ENCODE data around the gene P2RX4. TPM values are rescaled to one million over a fixed set of nuclear protein-coding genes. Genes with fewer than 3 reads are reported as not detected.

The P2RX4 gene
- total RNA-seq, 1 donor from 2014 or later: 26.5 TPM

- TF ChIP-seq POLR2AphosphoS5 (IDR thresholded peaks at IDR 0.05; ENCODE audit: insufficient read depth in 1 of 2, low read depth in 1 of 2): no peak
- TF ChIP-seq POLR2A (IDR thresholded peaks at IDR 0.05): no peak
- no peak for TF ChIP-seq CTCF (IDR thresholded peaks at IDR 0.05)
- Histone ChIP-seq H3K27ac (no peak overlapping the region), H3K4me3 (no peak overlapping the region), H3K9me3 (no peaks in the 10 kb centered on the region), H3K4me1 (peaks cover 6% of the 10 kb centered on the region), H3K36me3 (peaks cover 0 to 5% of the 10 kb centered on the region in 2 donors), H3K27me3 (no peaks in the 10 kb centered on the region)
- intact Hi-C loops (cut with DNase I): no loop called here
- DNase-seq (ENCODE audit: extremely low spot score in 2 of 2): no peak
These were observed 20.8 kb upstream of the P2RX4 start for GRCh38 chr12:121189131-121189530.

GRCh38 chr12:121189619-121190155 is 20.2 kb upstream of the P2RX4 start:
- H3K4me3 ChIP-seq: no peak overlapping the region
- H3K4me1 ChIP-seq: peaks cover 6% of the 10 kb centered on the region
- intact Hi-C loops (cut with DNase I): no loop called here
- no peaks in the 10 kb centered on the region for H3K9me3 ChIP-seq
- no peak overlapping the region for H3K27ac ChIP-seq
- no peak for DNase-seq (ENCODE audit: extremely low spot score in 2 of 2)
- TF ChIP-seq CTCF (IDR thresholded peaks at IDR 0.05) (no peak), POLR2A (IDR thresholded peaks at IDR 0.05) (no peak), POLR2AphosphoS5 (IDR thresholded peaks at IDR 0.05; ENCODE audit: insufficient read depth in 1 of 2, low read depth in 1 of 2) (no peak)
- H3K27me3 ChIP-seq: no peaks in the 10 kb centered on the region
- no peaks in the 10 kb centered on the region for H3K36me3 ChIP-seq

DNA sequence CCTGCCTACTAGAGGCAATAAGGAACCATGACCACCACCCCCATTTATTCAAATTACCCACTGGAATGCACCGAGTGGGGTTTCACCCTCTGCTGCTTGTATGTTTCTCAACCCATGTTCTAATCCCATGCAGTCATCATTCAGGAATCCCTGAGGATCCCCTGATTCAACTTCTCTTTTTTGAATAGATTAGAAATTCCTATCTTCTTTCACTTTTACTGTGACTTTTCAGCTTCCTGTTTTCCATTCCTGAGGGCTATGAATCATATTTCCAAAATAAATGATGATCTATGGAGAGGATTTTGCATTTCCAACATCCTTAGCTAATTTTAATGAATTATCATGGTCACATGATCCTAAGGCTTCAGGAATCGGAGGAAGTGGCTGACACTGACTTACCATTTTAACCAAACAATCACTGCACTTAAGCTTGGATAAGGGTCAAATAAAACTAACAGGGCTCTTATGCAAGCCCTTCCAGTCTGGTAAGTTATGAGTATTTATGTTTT is 19.4 kb upstream of the P2RX4 start:
- Histone ChIP-seq H3K27ac (peak overlapping the region; percentile 15), H3K4me1 (peaks cover 6% of the 10 kb centered on the region), H3K9me3 (no peaks in the 10 kb centered on the region), H3K4me3 (no peak overlapping the region), H3K27me3 (no peaks in the 10 kb centered on the region), H3K36me3 (no peaks in the 10 kb centered on the region)
- TF ChIP-seq POLR2A (IDR thresholded peaks at IDR 0.05) (no peak), POLR2AphosphoS5 (IDR thresholded peaks at IDR 0.05; ENCODE audit: insufficient read depth in 1 of 2, low read depth in 1 of 2) (no peak), CTCF (IDR thresholded peaks at IDR 0.05) (no peak)
- intact Hi-C loops (cut with DNase I): no loop called here
- DNase-seq (ENCODE audit: extremely low spot score in 2 of 2): no peak

DNA sequence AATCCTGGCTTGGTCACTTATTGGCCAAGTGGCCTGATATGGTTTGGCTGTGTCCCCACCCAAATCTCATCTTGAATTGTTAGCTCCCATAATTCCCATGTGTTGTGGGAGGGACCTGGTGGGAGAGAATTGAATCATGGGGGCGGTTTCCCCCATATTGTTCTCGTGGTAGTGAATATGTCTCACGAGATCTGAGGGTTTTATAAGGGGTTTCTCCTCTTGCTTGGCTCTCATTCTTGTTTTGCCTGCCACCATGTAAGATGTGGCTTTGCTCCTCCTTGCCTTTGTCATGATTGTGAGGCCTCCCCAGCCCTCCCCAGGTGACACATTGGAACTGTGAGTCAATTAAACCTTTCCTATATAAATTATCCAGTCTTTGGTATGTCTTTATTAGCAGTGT is 18.8 kb upstream of the P2RX4 start:
- DNase-seq (ENCODE audit: extremely low spot score in 2 of 2): no peak
- Histone ChIP-seq H3K36me3 (no peaks in the 10 kb centered on the region), H3K4me3 (no peak overlapping the region), H3K27ac (peak overlapping the region; percentile 15), H3K9me3 (no peaks in the 10 kb centered on the region), H3K4me1 (peaks cover 6% of the 10 kb centered on the region), H3K27me3 (no peaks in the 10 kb centered on the region)
- intact Hi-C loops (cut with DNase I): no loop called here
- TF ChIP-seq POLR2AphosphoS5 (IDR thresholded peaks at IDR 0.05; ENCODE audit: insufficient read depth in 1 of 2, low read depth in 1 of 2) (no peak), POLR2A (IDR thresholded peaks at IDR 0.05) (no peak), CTCF (IDR thresholded peaks at IDR 0.05) (no peak)

DNA sequence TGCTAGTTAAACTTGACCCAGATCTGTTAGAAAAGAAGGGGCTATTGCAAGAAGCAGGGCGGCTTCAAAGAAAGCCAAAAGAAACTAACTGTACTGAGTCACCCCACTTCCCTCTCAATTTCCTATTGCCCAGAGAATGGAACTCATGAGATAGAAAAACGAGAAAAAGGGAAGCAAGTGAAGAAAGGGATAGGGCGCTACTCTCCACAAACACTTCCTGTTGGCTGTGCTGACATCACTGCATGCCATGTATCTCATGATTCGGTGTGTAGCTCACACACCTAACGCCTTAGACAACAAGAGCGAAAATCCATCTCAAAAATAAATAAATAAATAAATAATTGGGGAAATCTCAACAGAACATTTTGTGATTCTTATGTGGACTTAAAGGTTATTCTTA is 13.0 kb upstream of the P2RX4 start:
- H3K4me1 ChIP-seq: no peaks in the 10 kb centered on the region
- H3K4me3 ChIP-seq: no peak overlapping the region
- no peaks in the 10 kb centered on the region for H3K27me3 ChIP-seq
- H3K27ac ChIP-seq: no peak overlapping the region
- DNase-seq (ENCODE audit: extremely low spot score in 2 of 2): no peak
- H3K9me3 ChIP-seq: no peaks in the 10 kb centered on the region
- TF ChIP-seq CTCF (IDR thresholded peaks at IDR 0.05) (no peak), POLR2AphosphoS5 (IDR thresholded peaks at IDR 0.05; ENCODE audit: insufficient read depth in 1 of 2, low read depth in 1 of 2) (no peak), POLR2A (IDR thresholded peaks at IDR 0.05) (no peak)
- intact Hi-C loops (cut with DNase I): no loop called here
- H3K36me3 ChIP-seq: no peaks in the 10 kb centered on the region
